Measurements from ENCODE around the gene GSTA2.
"Not testable (repeated sequence)": the region's sequence is repeated elsewhere in the genome, so short reads cannot be mapped to it uniquely, and the experiment has no call there.

GRCh38 chr6:52782696-52783274 lies 19.5 kb upstream of the GSTA2 start:
- TF ChIP-seq, protein P1, sequence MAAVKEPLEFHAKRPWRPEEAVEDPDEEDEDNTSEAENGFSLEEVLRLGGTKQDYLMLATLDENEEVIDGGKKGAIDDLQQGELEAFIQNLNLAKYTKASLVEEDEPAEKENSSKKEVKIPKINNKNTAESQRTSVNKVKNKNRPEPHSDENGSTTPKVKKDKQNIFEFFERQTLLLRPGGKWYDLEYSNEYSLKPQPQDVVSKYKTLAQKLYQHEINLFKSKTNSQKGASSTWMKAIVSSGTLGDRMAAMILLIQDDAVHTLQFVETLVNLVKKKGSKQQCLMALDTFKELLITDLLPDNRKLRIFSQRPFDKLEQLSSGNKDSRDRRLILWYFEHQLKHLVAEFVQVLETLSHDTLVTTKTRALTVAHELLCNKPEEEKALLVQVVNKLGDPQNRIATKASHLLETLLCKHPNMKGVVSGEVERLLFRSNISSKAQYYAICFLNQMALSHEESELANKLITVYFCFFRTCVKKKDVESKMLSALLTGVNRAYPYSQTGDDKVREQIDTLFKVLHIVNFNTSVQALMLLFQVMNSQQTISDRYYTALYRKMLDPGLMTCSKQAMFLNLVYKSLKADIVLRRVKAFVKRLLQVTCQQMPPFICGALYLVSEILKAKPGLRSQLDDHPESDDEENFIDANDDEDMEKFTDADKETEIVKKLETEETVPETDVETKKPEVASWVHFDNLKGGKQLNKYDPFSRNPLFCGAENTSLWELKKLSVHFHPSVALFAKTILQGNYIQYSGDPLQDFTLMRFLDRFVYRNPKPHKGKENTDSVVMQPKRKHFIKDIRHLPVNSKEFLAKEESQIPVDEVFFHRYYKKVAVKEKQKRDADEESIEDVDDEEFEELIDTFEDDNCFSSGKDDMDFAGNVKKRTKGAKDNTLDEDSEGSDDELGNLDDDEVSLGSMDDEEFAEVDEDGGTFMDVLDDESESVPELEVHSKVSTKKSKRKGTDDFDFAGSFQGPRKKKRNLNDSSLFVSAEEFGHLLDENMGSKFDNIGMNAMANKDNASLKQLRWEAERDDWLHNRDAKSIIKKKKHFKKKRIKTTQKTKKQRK (IDR thresholded peaks at IDR 0.05; ENCODE audit: low read depth, low read length): not testable (repeated sequence)
- TF ChIP-seq, protein P2, sequence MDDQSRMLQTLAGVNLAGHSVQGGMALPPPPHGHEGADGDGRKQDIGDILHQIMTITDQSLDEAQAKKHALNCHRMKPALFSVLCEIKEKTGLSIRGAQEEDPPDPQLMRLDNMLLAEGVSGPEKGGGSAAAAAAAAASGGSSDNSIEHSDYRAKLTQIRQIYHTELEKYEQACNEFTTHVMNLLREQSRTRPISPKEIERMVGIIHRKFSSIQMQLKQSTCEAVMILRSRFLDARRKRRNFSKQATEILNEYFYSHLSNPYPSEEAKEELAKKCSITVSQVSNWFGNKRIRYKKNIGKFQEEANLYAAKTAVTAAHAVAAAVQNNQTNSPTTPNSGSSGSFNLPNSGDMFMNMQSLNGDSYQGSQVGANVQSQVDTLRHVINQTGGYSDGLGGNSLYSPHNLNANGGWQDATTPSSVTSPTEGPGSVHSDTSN (IDR thresholded peaks at IDR 0.05; ENCODE audit: insufficient replicate concordance, low read depth, low read length): not testable (repeated sequence)
- TF ChIP-seq, protein P3, sequence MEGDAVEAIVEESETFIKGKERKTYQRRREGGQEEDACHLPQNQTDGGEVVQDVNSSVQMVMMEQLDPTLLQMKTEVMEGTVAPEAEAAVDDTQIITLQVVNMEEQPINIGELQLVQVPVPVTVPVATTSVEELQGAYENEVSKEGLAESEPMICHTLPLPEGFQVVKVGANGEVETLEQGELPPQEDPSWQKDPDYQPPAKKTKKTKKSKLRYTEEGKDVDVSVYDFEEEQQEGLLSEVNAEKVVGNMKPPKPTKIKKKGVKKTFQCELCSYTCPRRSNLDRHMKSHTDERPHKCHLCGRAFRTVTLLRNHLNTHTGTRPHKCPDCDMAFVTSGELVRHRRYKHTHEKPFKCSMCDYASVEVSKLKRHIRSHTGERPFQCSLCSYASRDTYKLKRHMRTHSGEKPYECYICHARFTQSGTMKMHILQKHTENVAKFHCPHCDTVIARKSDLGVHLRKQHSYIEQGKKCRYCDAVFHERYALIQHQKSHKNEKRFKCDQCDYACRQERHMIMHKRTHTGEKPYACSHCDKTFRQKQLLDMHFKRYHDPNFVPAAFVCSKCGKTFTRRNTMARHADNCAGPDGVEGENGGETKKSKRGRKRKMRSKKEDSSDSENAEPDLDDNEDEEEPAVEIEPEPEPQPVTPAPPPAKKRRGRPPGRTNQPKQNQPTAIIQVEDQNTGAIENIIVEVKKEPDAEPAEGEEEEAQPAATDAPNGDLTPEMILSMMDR (IDR thresholded peaks at IDR 0.05 in 2 of 3, conservative IDR thresholded peaks at IDR 0.05 in 1 of 3; ENCODE audit: control insufficient read depth in 2 of 3, extremely low read depth in 1 of 3, insufficient read depth in 1 of 3, low read depth in 3 of 3, low read length in 3 of 3): not testable (repeated sequence)
- not testable (repeated sequence) for TF ChIP-seq BMI1 (IDR thresholded peaks at IDR 0.05; ENCODE audit: borderline replicate concordance); WRNIP1 (IDR thresholded peaks at IDR 0.05; ENCODE audit: borderline replicate concordance, low read depth, low read length); EZH2 (IDR thresholded peaks at IDR 0.05; ENCODE audit: borderline replicate concordance, control insufficient read depth, low read depth, low read length); CBX5 (IDR thresholded peaks at IDR 0.05; ENCODE audit: low read depth); SMC3 (IDR thresholded peaks at IDR 0.05; ENCODE audit: borderline replicate concordance, low read length)
- TF ChIP-seq, protein P4, sequence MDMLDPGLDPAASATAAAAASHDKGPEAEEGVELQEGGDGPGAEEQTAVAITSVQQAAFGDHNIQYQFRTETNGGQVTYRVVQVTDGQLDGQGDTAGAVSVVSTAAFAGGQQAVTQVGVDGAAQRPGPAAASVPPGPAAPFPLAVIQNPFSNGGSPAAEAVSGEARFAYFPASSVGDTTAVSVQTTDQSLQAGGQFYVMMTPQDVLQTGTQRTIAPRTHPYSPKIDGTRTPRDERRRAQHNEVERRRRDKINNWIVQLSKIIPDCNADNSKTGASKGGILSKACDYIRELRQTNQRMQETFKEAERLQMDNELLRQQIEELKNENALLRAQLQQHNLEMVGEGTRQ (IDR thresholded peaks at IDR 0.05; ENCODE audit: borderline replicate concordance, low read depth, low read length): not testable (repeated sequence)
